Measurements from ENCODE around the gene EXOSC7. TPM values are rescaled to one million over a fixed set of nuclear protein-coding genes. Genes with fewer than 3 reads are reported as not detected.

Gene EXOSC7
- total RNA-seq, 1 donor from 2014 or later = 56.2 TPM

GRCh38 chr3:45060165-45060892 is 84.3 kb downstream of the EXOSC7 start:
- H3K27me3 ChIP-seq = no peaks in the 10 kb centered on the region
- no peak for DNase-seq (ENCODE audit: extremely low spot score in 2 of 2)
- no peaks in the 10 kb centered on the region for H3K36me3 ChIP-seq
- H3K9me3 ChIP-seq = no peaks in the 10 kb centered on the region
- no peak for TF ChIP-seq POLR2AphosphoS5 (IDR thresholded peaks at IDR 0.05; ENCODE audit: insufficient read depth in 1 of 2, low read depth in 1 of 2)
- no peak for TF ChIP-seq CTCF (IDR thresholded peaks at IDR 0.05)
- TF ChIP-seq POLR2A (IDR thresholded peaks at IDR 0.05) = no peak
- H3K27ac ChIP-seq = no peak overlapping the region
- H3K4me1 ChIP-seq = peaks cover 27% of the 10 kb centered on the region
- H3K4me3 ChIP-seq = no peak overlapping the region
- intact Hi-C loops (cut with DNase I) = no loop called here

Small RNA genes within 50 kb of the gene (small RNA-seq; reads per million reads assigned to genes)
- not detected for gene RNU5B-3P

Other genes with a start within 250 kb of the EXOSC7 start
- 2.7 TPM for gene ZNF501, start 246.6 kb upstream of the EXOSC7 start, total RNA-seq
- gene KIAA1143, start 214.6 kb upstream of the EXOSC7 start, total RNA-seq = 14.0 TPM
- gene KIF15, start 214.4 kb upstream of the EXOSC7 start, total RNA-seq = 2.2 TPM
- 10.8 TPM for gene TMEM42, start 114.3 kb upstream of the EXOSC7 start, total RNA-seq
- not detected for gene TGM4, start 101.6 kb upstream of the EXOSC7 start, total RNA-seq
- gene ZDHHC3, start 70 bp upstream of the EXOSC7 start, total RNA-seq = 83.5 TPM
- gene CLEC3B, start 50.1 kb downstream of the EXOSC7 start, total RNA-seq = 41.7 TPM
- gene CDCP1, start 170.1 kb downstream of the EXOSC7 start, total RNA-seq = 27.5 TPM